Gastrocnemius medialis (tissue), 4 donors: ENCODE measurements around the gene ATP8B4.

Source experiments
- CTCF ChIP-seq, 5 experiments: fragments of 450-650 bp in 3 of 5; fragments of 200-600 bp in 2 of 5; sonication (generic) in 2 of 5; IDR thresholded peaks in 4 of 5; conservative IDR thresholded peaks in 1 of 5; 1 replicate in 4 of 5; 2 replicates in 1 of 5; pipeline ENCODE4 v1.5.1; 2016 to 2019; ENCODE audit warnings: antibody characterized with exemption in 5 of 5, mild to moderate bottlenecking in 3 of 5, moderate library complexity in 3 of 5
- POLR2A ChIP-seq, 2 donors: fragments of 450-650 bp; IDR thresholded peaks; one replicate each; pipeline ENCODE4 v1.6.1; 2017; ENCODE audit warnings: antibody characterized with exemption in 2 of 2, mild to moderate bottlenecking in 2 of 2, moderate library complexity in 2 of 2

- no peak for TF ChIP-seq CTCF (IDR thresholded peaks at IDR 0.05 in 4 of 5, conservative IDR thresholded peaks at IDR 0.05 in 1 of 5)
- no peak for TF ChIP-seq POLR2A (IDR thresholded peaks at IDR 0.05)
Measured at GRCh38 chr15:49865925-49866757, 252.9 kb downstream of the ATP8B4 start.
